Activated naive CD4-positive, alpha-beta T cell treated with anti-CD3 and anti-CD28 coated beads, Interleukin-2, amount 50 U/mL, for 24 hours (primary cell): ENCODE results near the gene SNX21.

Experiments
- H3K27ac Mint-ChIP-seq: one replicate; pipeline ENCODE4 v1.8.0; 2021; ENCODE audit warnings: mild to moderate bottlenecking, mixed read lengths
- H3K27me3 Mint-ChIP-seq: one replicate; pipeline ENCODE4 v1.8.0; 2021; ENCODE audit warnings: mixed read lengths
- H3K36me3 Mint-ChIP-seq: one replicate; pipeline ENCODE4 v1.8.0; 2021; ENCODE audit warnings: mixed read lengths
- H3K4me1 Mint-ChIP-seq: one replicate; pipeline ENCODE4 v1.8.0; 2021; ENCODE audit warnings: mixed read lengths
- H3K4me3 Mint-ChIP-seq: one replicate; pipeline ENCODE4 v1.8.0; 2021; ENCODE audit warnings: mild to moderate bottlenecking, mixed read lengths
- H3K9me3 Mint-ChIP-seq: one replicate; pipeline ENCODE4 v1.8.0; 2021; ENCODE audit warnings: mixed read lengths

SNX21 gene

GRCh38 chr20:45834797-45835161, 1.2 kb downstream of the SNX21 start:
- Mint-ChIP-seq H3K27ac (no peak overlapping the region), H3K4me3 (peak overlapping the region; percentile 58), H3K36me3 (no peaks in the 10 kb centered on the region), H3K4me1 (peaks cover 8% of the 10 kb centered on the region), H3K9me3 (no peaks in the 10 kb centered on the region), H3K27me3 (no peaks in the 10 kb centered on the region)

- Mint-ChIP-seq H3K4me3 (no peak overlapping the region), H3K36me3 (no peaks in the 10 kb centered on the region), H3K9me3 (no peaks in the 10 kb centered on the region), H3K4me1 (peaks cover 8% of the 10 kb centered on the region), H3K27ac (no peak overlapping the region), H3K27me3 (no peaks in the 10 kb centered on the region)
Observed at GRCh38 chr20:45835329-45835765, 1.7 kb downstream of the SNX21 start.

GRCh38 chr20:45835825-45836224, 2.2 kb downstream of the SNX21 start:
- Mint-ChIP-seq H3K4me3 (no peak overlapping the region), H3K27me3 (no peaks in the 10 kb centered on the region), H3K9me3 (no peaks in the 10 kb centered on the region), H3K36me3 (no peaks in the 10 kb centered on the region), H3K27ac (no peak overlapping the region), H3K4me1 (peaks cover 8% of the 10 kb centered on the region)

DNA sequence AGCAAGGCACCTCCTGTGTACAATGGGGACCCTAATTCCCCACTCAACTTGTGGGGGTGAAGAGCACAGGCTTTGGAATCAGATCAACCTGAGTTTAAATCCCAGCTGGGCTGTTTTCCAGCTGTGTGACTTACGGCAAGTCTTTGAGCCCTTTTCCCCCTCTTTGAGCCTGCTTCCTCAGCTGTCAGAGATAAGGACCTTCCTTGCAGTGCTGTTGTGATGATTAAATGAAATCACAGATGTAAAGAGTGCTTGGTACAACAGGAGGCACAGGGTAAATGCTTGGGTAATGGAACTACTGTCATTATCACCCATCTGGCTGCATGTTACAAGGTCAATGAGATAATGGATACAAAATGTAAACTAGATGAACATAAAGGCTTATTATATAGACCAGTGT, 3.2 kb downstream of the SNX21 start:
- H3K9me3 Mint-ChIP-seq = no peaks in the 10 kb centered on the region
- no peak overlapping the region for H3K4me3 Mint-ChIP-seq
- peaks cover 8% of the 10 kb centered on the region for H3K4me1 Mint-ChIP-seq
- H3K36me3 Mint-ChIP-seq = no peaks in the 10 kb centered on the region
- no peak overlapping the region for H3K27ac Mint-ChIP-seq
- no peaks in the 10 kb centered on the region for H3K27me3 Mint-ChIP-seq

DNA sequence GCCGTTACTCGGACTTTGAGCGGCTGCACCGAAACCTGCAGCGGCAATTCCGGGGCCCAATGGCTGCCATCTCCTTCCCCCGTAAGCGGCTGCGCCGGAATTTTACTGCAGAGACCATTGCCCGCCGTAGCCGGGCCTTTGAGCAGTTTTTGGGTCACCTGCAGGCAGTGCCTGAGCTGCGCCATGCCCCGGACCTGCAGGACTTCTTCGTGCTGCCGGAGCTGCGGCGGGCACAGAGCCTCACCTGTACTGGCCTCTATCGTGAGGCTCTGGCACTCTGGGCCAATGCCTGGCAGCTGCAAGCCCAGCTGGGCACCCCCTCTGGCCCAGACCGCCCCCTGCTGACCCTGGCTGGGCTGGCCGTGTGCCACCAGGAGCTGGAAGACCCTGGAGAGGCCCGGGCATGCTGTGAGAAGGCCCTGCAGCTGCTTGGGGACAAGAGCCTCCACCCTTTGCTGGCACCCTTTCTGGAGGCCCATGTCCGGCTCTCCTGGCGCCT, 7.2 kb downstream of the SNX21 start:
- H3K36me3 Mint-ChIP-seq = peaks cover 1% of the 10 kb centered on the region
- no peaks in the 10 kb centered on the region for H3K9me3 Mint-ChIP-seq
- no peak overlapping the region for H3K4me3 Mint-ChIP-seq
- no peaks in the 10 kb centered on the region for H3K27me3 Mint-ChIP-seq
- no peak overlapping the region for H3K27ac Mint-ChIP-seq
- H3K4me1 Mint-ChIP-seq = no peaks in the 10 kb centered on the region

GRCh38 chr20:45841407-45842129, 8.0 kb downstream of the SNX21 start:
- Mint-ChIP-seq H3K4me3 (no peak overlapping the region), H3K27me3 (no peaks in the 10 kb centered on the region), H3K4me1 (no peaks in the 10 kb centered on the region), H3K9me3 (no peaks in the 10 kb centered on the region), H3K27ac (no peak overlapping the region), H3K36me3 (peaks cover 1% of the 10 kb centered on the region)

GRCh38 chr20:45842169-45842812, 8.7 kb downstream of the SNX21 start:
- no peaks in the 10 kb centered on the region for H3K9me3 Mint-ChIP-seq
- H3K4me1 Mint-ChIP-seq = no peaks in the 10 kb centered on the region
- no peak overlapping the region for H3K27ac Mint-ChIP-seq
- no peaks in the 10 kb centered on the region for H3K27me3 Mint-ChIP-seq
- H3K36me3 Mint-ChIP-seq = peaks cover 1% of the 10 kb centered on the region
- no peak overlapping the region for H3K4me3 Mint-ChIP-seq

GRCh38 chr20:45843506-45843905, 9.9 kb downstream of the SNX21 start:
- Mint-ChIP-seq H3K9me3 (no peaks in the 10 kb centered on the region), H3K4me3 (no peak overlapping the region), H3K36me3 (peaks cover 1% of the 10 kb centered on the region), H3K4me1 (peaks cover under 1% of the 10 kb centered on the region), H3K27ac (no peak overlapping the region), H3K27me3 (no peaks in the 10 kb centered on the region)

GRCh38 chr20:45845452-45845851, 11.9 kb downstream of the SNX21 start:
- Mint-ChIP-seq H3K9me3 (no peaks in the 10 kb centered on the region), H3K27me3 (no peaks in the 10 kb centered on the region), H3K4me1 (peaks cover 3% of the 10 kb centered on the region), H3K27ac (no peak overlapping the region), H3K36me3 (peaks cover 1% of the 10 kb centered on the region), H3K4me3 (no peak overlapping the region)

DNA sequence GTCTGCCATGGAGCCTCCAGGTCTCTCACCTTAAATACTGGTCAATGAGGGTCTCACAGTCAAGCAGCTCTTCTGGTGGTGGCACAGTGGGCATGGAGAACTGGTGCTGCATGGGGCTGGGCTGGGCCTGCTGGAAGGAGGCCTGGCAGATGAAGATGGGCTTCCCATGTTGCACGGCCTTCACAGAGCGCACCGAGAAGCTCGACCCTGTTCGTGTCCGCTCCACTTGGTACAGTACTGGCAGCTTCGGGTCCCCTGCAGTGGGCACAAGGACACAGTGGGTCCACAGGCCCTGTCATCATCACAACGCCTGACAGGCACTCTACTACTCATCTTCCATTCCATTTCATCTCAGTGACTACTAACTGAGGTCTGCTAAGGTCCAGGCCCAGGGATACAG, 14.8 kb downstream of the SNX21 start:
- Mint-ChIP-seq H3K27ac (no peak overlapping the region), H3K4me1 (peaks cover 6% of the 10 kb centered on the region), H3K36me3 (peaks cover 6% of the 10 kb centered on the region)

DNA sequence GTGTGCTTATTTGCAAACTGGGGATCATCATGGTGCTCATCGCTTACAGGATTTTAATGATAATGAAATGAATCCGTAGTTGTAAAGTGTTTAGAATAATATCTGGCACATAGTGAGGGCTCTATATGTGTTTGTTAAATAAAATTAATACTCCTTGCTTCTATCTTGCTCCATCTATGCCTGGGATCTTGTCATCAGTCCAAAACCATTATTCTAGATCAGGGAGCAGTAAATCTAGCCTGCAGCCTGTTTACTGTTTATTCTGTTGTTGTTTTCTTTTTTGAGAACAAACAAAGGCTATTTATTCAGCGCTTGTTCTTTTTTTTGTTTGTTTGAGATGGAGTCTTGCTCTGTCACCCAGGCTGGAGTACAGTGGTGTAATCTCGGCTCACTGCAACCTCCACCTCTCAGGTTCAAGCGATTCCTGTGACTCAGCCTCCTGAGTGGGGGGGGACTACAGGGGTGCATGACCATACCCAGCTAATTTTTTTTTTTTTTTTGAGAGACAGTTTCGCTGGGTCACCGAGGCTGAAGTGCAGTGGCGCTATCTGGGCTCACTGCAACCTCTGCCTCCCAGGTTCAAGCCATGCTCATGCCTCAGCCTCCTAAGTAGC, 15.5 kb downstream of the SNX21 start:
- Mint-ChIP-seq H3K9me3 (no peaks in the 10 kb centered on the region), H3K27ac (no peak overlapping the region), H3K36me3 (peaks cover 6% of the 10 kb centered on the region)

More for the DNA sequence above, 14.8 kb downstream of the SNX21 start:
- no peaks in the 10 kb centered on the region for H3K27me3 Mint-ChIP-seq
- H3K4me3 Mint-ChIP-seq = no peak overlapping the region
- no peaks in the 10 kb centered on the region for H3K9me3 Mint-ChIP-seq

DNA sequence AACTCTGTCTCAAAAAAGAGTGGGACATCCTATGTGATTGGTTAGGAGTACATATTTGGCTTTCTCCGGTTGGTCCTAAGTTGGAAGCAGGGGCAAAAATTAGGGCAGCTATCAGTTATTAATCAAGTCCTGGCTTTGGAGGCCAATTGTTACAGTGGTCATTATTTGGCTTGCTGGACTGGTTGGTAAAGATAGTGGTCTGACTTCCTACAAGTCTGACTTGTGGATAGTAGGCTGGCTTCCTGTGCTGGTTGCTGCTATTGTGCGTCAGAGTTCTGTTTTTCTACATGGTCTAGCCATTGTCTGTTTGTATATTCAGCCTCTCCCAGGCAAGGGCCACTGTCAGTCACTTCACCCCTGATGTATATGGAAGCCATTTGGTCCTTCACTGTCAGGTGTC, 16.6 kb downstream of the SNX21 start:
- Mint-ChIP-seq H3K9me3 (no peaks in the 10 kb centered on the region), H3K4me3 (no peak overlapping the region), H3K27ac (no peak overlapping the region), H3K4me1 (peaks cover 21% of the 10 kb centered on the region), H3K36me3 (peaks cover 5% of the 10 kb centered on the region), H3K27me3 (no peaks in the 10 kb centered on the region)

More for the DNA sequence above, 15.5 kb downstream of the SNX21 start:
- peaks cover 12% of the 10 kb centered on the region for H3K4me1 Mint-ChIP-seq
- no peaks in the 10 kb centered on the region for H3K27me3 Mint-ChIP-seq
- H3K4me3 Mint-ChIP-seq = no peak overlapping the region

DNA sequence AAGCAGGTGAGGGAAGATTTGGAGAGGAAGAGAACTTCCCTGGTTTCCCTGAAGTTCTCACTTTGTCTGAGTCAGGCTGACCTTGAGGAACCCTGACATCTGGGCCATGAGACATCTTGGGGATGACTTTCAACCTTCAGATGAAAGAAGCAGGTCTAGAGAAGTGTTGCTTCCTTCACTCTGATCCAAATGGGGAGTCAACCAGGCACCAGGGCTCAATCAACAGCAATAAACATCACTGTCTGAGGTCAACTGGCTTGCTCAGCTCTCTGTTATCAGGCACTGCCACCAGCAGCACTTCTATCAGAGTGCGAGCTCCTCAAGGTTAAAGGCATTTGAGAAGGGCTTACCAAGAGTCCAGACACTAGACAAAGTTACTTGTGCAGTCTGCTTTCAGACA, 17.3 kb downstream of the SNX21 start:
- H3K9me3 Mint-ChIP-seq = no peaks in the 10 kb centered on the region
- H3K27ac Mint-ChIP-seq = no peak overlapping the region
- H3K4me1 Mint-ChIP-seq = peaks cover 27% of the 10 kb centered on the region
- no peak overlapping the region for H3K4me3 Mint-ChIP-seq
- peaks cover 5% of the 10 kb centered on the region for H3K36me3 Mint-ChIP-seq
- no peaks in the 10 kb centered on the region for H3K27me3 Mint-ChIP-seq

GRCh38 chr20:45851501-45851900, 17.9 kb downstream of the SNX21 start:
- Mint-ChIP-seq H3K27me3 (no peaks in the 10 kb centered on the region), H3K4me3 (no peak overlapping the region), H3K36me3 (peaks cover 5% of the 10 kb centered on the region), H3K27ac (no peak overlapping the region), H3K9me3 (no peaks in the 10 kb centered on the region), H3K4me1 (peaks cover 32% of the 10 kb centered on the region)

DNA sequence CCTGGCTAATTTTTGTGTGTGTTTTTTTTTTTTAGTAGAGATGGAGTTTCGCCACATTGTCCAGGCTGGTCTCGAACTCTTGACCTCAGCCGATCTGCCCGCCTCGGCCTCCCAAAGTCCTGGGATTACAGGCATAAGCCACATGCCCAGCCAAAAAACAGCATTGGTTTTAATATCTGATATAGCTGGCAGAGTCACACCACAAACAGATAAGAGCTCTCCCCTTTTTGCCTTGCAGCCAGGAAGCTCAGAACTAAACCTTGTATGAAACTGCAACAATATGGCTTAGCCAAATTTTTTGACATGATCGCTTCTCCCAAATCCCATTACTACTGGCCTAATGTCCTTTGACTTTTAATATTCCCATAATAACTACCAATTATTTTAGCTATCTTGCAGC, 18.7 kb downstream of the SNX21 start:
- H3K27me3 Mint-ChIP-seq = no peaks in the 10 kb centered on the region
- H3K36me3 Mint-ChIP-seq = peaks cover 5% of the 10 kb centered on the region
- H3K4me3 Mint-ChIP-seq = no peak overlapping the region
- no peaks in the 10 kb centered on the region for H3K9me3 Mint-ChIP-seq
- H3K4me1 Mint-ChIP-seq = peaks cover 36% of the 10 kb centered on the region
- no peak overlapping the region for H3K27ac Mint-ChIP-seq

GRCh38 chr20:45853484-45853883, 19.9 kb downstream of the SNX21 start:
- Mint-ChIP-seq H3K36me3 (peaks cover 5% of the 10 kb centered on the region), H3K4me3 (no peak overlapping the region), H3K4me1 (peaks cover 41% of the 10 kb centered on the region), H3K9me3 (no peaks in the 10 kb centered on the region), H3K27me3 (no peaks in the 10 kb centered on the region), H3K27ac (no peak overlapping the region)
